Osteoblast (primary cell): ENCODE data around the gene TBL1X. TPM values are rescaled to one million over a fixed set of nuclear protein-coding genes. Genes with fewer than 3 reads are reported as not detected.
A peak's percentile ranks its signal among the peaks of the same experiment; 100 is the strongest.

ENCODE experiments used
- DNase-seq: peaks from one replicate; pipeline ENCODE4 v3.0.0; 2011; ENCODE audit warnings: low spot score, mixed read lengths; ENCODE audit not compliant: insufficient read length; ENCODE audit errors: missing footprints
- H2AFZ ChIP-seq: 2 replicates; pipeline ENCODE4 v1.6.0; 2011; ENCODE audit warnings: mild to moderate bottlenecking, low read length
- H3K27ac ChIP-seq: 2 replicates; pipeline ENCODE4 v1.5.1; 2011; ENCODE audit warnings: mild to moderate bottlenecking, low read depth, low read length, moderate library complexity
- H3K27me3 ChIP-seq: 2 replicates; pipeline ENCODE4 v1.6.0; 2012; ENCODE audit warnings: mild to moderate bottlenecking, control low read depth, inconsistent platforms, low read length, moderate library complexity; ENCODE audit not compliant: insufficient read depth
- H3K36me3 ChIP-seq: 2 replicates; pipeline ENCODE4 v1.5.1; 2011; ENCODE audit warnings: mild to moderate bottlenecking, low read length, control low read depth, moderate library complexity; ENCODE audit not compliant: insufficient read depth
- H3K4me1 ChIP-seq: 2 replicates; pipeline ENCODE4 v1.5.1; 2011; ENCODE audit warnings: mild to moderate bottlenecking, low read length, control low read depth, moderate library complexity; ENCODE audit not compliant: insufficient read depth
- H3K4me2 ChIP-seq: 2 replicates; pipeline ENCODE4 v1.6.0; 2011; ENCODE audit warnings: mild to moderate bottlenecking, low read length; ENCODE audit not compliant: insufficient read depth
- H3K4me3 ChIP-seq: fragments of 200-600 bp; sonication (generic); 3 replicates; pipeline ENCODE4 v1.5.1; 2012; ENCODE audit warnings: mild to moderate bottlenecking, low read length, inconsistent platforms; ENCODE audit not compliant: insufficient read depth
- H3K79me2 ChIP-seq: 2 replicates; pipeline ENCODE4 v1.6.0; 2012; ENCODE audit warnings: mild to moderate bottlenecking, low read length, control low read depth, inconsistent platforms; ENCODE audit not compliant: insufficient read depth
- H3K9me3 ChIP-seq: 2 replicates; pipeline ENCODE4 v1.5.1; 2011; ENCODE audit warnings: low read depth, low read length, control low read depth
- H4K20me1 ChIP-seq: 2 replicates; pipeline ENCODE4 v1.6.0; 2012; ENCODE audit warnings: mild to moderate bottlenecking, low read length, control low read depth; ENCODE audit not compliant: insufficient read depth
- CTCF ChIP-seq: IDR thresholded peaks from 2 replicates; pipeline ENCODE4 v1.5.1; 2011; ENCODE audit warnings: mild to moderate bottlenecking, low read depth, low read length, moderate library complexity; ENCODE audit errors: extremely low read depth
- total RNA-seq: library from RNA; depleted of rRNA; stranded (reverse); fragments of >200 nt; gene quantifications from 2 replicates; pipeline ENCODE4 v1.2.3, GENCODE V29; 2012

The TBL1X gene
- total RNA-seq, 1 donor, result 15.2 TPM

GRCh38 chrX:9466124-9466495, 1.3 kb downstream of the TBL1X start:
- H4K20me1 ChIP-seq, result no peaks in the 10 kb centered on the region
- peaks cover 31% of the 10 kb centered on the region for H3K79me2 ChIP-seq
- no peak overlapping the region for H3K27ac ChIP-seq
- H3K27me3 ChIP-seq, result no peaks in the 10 kb centered on the region
- TF ChIP-seq CTCF, result no peak
- peaks cover 4% of the 10 kb centered on the region for H3K4me1 ChIP-seq
- peak overlapping the region; percentile 57 for H2AFZ ChIP-seq
- no peaks in the 10 kb centered on the region for H3K36me3 ChIP-seq
- H3K4me3 ChIP-seq, result peak overlapping the region; percentile 70
- peak overlapping the region; percentile 63 for H3K4me2 ChIP-seq
- no peaks in the 10 kb centered on the region for H3K9me3 ChIP-seq
- DNase-seq, result peak; percentile 75

- Histone ChIP-seq H4K20me1 (peaks cover under 1% of the 10 kb centered on the region), H3K4me3 (peak overlapping the region; percentile 70), H3K4me2 (peak overlapping the region; percentile 63), H3K27ac (no peak overlapping the region), H3K4me1 (peaks cover 4% of the 10 kb centered on the region), H3K27me3 (no peaks in the 10 kb centered on the region), H3K9me3 (no peaks in the 10 kb centered on the region), H2AFZ (peak overlapping the region; percentile 57), H3K79me2 (peaks cover 36% of the 10 kb centered on the region), H3K36me3 (no peaks in the 10 kb centered on the region)
- TF ChIP-seq CTCF, result no peak
- DNase-seq, result no peak
These were observed 1.9 kb downstream of the TBL1X start for GRCh38 chrX:9466736-9467135.

- no peaks in the 10 kb centered on the region for H3K9me3 ChIP-seq
- H3K27me3 ChIP-seq, result no peaks in the 10 kb centered on the region
- H3K79me2 ChIP-seq, result peaks cover 38% of the 10 kb centered on the region
- no peak for TF ChIP-seq CTCF
- no peaks in the 10 kb centered on the region for H3K36me3 ChIP-seq
- no peak overlapping the region for H3K27ac ChIP-seq
- H3K4me3 ChIP-seq, result no peak overlapping the region
- H3K4me2 ChIP-seq, result peak overlapping the region; percentile 63
- peaks cover 4% of the 10 kb centered on the region for H3K4me1 ChIP-seq
- peaks cover 2% of the 10 kb centered on the region for H4K20me1 ChIP-seq
- H2AFZ ChIP-seq, result no peak overlapping the region
- no peak for DNase-seq
These were observed 2.3 kb downstream of the TBL1X start for GRCh38 chrX:9467146-9467545.

- no peak for TF ChIP-seq CTCF
- Histone ChIP-seq H3K27me3 (no peaks in the 10 kb centered on the region), H3K36me3 (no peaks in the 10 kb centered on the region), H3K79me2 (peaks cover 38% of the 10 kb centered on the region), H2AFZ (no peak overlapping the region), H3K4me2 (no peak overlapping the region), H3K27ac (no peak overlapping the region), H3K4me3 (no peak overlapping the region), H4K20me1 (peaks cover 2% of the 10 kb centered on the region), H3K4me1 (no peaks in the 10 kb centered on the region), H3K9me3 (no peaks in the 10 kb centered on the region)
- no peak for DNase-seq
These were observed 2.9 kb downstream of the TBL1X start for GRCh38 chrX:9467751-9468150.
